GM21619 (cell line): ENCODE measurements around the gene NOX5.

Experiments used
- ATAC-seq: cut with Tn5 transposase; IDR thresholded peaks from one replicate; pipeline ENCODE4 v1.9.1; 2021; ENCODE audit not compliant: unreplicated experiment

NOX5 gene

DNA sequence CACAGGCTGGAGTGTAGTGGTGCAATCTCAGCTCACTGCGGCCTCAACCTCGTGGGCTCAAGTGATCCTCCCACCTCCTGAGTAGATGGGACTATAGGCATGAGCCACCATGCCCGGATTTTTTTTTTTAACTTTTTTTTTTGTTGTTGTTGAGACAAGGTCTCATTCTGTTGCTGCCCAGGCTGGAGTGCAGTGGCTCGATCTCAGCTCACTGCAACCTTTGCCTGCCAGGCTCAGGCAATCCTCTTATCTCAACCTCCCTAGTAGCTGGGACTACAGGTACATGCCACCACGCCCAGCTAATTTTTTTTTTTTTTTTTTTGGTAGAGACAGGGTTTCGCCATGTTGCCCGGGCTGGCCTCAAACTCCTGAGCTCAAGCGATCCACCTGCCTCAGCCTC is 64.1 kb downstream of the NOX5 start:
- ATAC-seq = no peak

DNA sequence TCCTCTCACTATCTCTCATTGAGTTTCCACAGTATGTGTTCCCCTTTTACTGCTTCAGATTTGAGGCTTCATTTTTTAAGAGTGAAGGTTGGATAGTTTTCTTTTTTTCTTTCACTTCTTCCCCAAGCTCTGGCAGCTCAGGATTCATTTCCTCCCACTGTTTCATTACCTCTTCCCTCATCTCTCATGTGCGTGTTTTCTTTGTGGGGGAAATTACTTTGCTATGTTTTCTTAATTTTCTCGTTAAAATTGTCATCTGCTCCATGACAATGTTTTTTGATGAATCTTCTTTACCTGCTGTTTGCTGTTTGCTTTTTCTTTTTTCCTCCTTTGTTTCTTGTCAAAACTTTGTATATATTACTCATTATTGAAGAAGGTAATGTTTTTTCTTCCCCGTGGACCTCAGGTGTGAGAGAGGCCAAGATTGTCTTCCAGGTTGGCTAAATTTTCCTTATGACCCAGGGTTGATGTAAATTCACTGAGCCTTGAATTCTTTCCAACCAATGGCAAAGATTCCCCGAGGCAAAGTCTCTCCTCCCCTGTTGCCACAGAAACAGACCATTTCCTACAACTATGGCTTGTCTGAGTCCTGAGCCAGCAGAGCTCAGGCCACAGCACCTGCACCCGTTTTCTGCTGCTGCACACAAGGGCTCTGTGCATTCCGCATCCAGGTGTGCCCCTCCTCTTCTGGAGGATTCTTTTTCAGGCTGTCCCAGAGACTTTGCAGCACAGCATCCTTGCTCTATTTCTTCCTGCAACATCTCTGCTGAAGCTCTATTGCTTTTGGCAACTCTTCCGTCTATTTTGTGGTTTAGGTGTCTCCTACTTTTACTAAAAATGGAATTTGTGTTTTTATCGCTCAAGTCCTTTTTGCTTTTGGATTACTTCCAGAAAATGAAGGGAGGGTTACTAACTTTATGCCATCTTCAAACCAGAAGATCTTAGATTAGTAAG is 66.1 kb downstream of the NOX5 start:
- no peak for ATAC-seq

- ATAC-seq = no peak
Observed at GRCh38 chr15:69081310-69082004, 67.0 kb downstream of the NOX5 start.

DNA sequence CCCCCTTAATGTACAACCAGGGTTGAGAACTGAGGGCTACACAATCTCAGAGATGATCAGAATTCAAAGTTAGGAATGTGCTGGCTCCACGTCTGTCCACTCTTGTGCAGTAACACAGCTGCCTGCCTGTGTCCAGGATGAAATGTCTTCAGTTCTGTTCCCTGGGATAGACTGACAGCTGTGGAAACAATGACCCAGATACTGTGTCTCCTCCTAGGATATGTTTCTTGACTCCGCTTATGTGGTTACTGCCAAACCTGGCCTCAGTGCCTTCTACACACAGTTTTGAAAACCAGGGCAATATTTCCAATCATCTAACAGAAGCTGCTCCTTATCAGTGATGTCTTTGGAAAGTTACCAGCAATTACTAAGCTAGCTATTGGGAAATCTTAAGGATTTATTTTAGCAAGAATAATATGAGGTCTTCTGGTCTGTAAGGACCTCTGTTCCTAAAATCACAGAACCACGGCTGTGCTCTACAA is 67.6 kb downstream of the NOX5 start:
- no peak for ATAC-seq

DNA sequence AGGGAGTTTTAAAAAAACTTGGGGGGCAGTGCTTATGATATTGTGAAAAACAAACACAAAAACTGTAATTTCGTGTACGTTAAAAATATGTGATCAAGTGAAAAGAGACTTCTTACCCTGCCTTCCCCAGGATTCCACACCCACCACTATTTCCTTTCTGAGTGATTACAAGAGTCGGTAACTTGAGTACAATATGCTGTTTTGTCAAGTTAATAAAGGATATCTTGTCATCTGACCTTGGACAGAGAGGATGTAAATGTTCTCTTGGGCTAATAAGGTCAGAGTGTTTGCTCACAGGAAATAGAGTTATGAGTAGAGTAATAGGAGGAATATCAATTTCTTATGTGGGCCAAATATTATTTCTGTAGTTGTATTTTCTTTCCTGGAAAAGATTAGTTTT is 68.1 kb downstream of the NOX5 start:
- no peak for ATAC-seq

DNA sequence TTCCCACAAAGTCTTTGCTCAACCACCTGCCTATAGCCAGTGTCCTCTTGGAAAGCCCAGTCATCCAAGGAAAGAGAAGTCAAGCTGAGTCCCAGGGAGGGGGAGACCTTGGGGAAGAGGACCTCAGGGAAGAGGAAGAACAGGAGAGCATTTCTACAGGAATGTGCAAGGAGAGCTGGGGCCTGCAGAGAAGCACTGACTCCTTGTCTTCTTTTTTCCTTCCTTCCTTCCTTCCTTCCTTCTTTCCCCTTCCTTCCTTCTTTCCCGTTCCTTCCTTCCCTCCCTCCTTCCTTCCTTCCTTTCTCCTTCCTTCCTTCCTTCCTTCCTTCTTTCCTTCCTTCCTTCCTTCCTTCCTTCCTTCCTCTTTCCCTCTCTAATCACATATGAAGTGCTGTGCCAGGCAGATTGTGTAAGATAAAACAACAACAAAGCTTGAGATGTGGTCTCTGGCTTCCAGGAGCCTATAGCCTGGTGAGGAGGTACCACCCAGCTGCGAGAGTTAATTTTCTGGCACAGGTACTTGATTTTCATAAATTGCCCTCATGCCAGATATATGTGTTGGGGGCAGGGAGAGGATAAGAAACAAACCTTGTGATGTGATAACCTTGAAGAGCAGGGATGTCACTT is 70.0 kb downstream of the NOX5 start:
- ATAC-seq = no peak

GRCh38 chr15:69085325-69086081 is 71.0 kb downstream of the NOX5 start:
- no peak for ATAC-seq

- ATAC-seq = no peak
Observed at GRCh38 chr15:69086427-69087204, 72.1 kb downstream of the NOX5 start.

GRCh38 chr15:69087366-69087976 is 73.0 kb downstream of the NOX5 start:
- ATAC-seq = no peak

GRCh38 chr15:69088300-69088965 is 73.9 kb downstream of the NOX5 start:
- no peak for ATAC-seq

GRCh38 chr15:69089258-69089657 is 74.8 kb downstream of the NOX5 start:
- ATAC-seq = no peak

GRCh38 chr15:69090197-69090948 is 75.9 kb downstream of the NOX5 start:
- no peak for ATAC-seq

DNA sequence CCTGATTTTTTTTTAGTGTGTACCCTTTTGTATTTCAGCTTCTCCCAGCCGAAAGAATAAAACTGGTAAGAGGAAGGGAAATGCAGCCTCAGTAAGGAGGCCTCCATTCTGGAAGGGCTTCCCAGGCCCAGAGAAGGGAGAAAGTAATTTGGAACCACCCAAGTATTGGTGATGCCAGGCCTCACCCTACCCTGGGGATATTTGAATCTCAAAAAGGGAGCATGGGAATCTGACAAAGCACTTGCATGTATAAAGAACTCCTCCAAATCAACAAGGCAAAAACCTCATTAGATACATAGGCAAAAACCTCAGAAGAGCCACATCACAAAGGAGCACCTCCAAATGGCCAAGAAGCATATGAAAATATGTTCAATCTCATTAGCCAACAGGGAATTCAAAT is 77.2 kb downstream of the NOX5 start:
- no peak for ATAC-seq

DNA sequence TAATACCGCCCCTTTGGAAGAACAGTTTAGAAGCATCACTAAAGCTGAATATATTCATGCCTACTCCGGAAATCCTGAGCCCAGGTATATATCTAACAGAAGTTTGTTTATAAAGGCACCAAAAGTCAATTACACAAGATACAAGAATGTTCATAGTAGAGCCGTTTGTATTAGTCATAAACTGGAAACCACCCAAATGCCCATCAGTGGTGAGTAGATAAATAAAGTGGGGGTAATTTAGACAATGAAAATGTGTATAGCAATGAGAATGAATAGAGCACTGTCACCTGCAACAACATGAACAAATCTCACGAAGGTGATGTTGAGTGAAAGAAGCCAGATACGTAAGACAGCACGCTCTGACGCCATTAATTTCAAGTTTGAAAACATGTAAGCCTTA is 77.7 kb downstream of the NOX5 start:
- no peak for ATAC-seq

DNA sequence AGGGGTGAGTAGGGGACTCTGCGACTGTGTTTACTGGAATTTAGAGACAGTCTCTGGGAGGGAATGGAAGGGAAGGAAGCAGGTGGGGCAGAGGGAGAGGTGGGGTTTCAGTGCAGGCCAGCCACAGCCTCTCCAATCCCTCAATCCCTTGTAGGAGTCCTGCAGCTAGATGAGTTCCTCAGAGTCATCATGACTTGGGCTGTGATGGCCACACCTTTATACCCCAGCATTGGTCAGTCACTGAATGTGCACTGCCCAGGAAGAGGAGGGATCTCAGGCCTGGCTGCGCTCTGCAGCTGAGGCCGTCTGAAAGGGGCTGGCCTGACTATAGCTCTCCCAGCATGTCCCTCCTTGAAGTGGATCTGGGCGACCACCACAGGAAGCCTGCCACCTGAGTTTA is 78.6 kb downstream of the NOX5 start:
- no peak for ATAC-seq

DNA sequence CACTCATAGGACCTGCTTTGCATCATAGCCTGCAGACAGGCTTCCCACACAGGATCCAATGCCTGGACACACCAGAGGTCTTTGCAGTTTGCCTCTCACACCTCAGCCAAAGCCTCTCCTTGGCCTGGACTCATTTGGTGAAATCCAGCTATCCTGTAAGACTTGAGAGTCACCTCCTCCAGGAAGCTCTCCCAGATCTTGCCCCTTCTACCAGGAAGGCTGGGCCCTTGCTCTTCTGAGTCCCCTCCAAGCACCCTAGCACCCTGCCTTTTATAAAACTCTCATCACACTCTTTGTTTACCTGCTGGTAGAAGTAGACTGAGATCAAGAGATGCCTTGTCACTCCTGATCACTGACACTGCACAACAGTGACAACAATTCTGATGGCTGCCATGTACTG is 79.1 kb downstream of the NOX5 start:
- ATAC-seq = no peak

DNA sequence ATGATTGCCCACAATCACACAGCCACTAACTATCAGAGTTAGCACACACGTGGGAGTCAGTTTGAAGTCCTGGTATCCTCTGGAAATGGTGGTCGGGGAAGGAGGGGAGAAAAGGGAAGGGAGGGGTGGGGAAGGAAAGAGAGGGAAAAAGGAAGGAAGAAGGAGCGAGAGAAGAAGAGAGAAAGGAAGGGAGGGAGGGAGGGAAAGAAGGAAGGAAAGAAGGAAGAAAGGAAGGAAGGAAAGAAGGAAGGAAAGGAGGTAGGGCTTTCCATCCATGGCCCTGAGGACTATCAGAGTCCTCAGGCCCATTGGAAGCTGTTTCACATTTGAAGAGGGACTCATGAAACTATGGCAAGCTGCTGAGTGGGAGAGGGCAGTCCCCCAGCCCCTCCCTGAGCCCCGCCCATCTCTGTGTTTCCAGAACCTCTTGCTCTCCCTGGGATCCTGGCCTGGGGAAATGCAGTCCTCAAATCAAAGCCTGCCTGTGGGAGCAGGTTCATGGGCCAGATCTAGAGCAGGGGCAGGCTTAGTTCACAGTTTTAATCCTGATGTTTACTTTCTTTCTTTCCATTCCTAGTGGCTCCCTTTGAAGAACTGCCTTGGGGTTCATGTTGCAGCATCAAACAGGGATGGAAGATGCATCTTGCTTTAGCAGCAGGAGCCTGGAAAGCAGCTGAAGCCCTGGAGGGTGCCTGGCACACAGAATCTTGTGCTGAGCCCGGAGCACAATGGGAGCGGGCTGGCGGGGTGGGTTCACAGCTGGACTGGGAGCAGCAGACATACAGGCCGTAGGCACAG is 79.8 kb downstream of the NOX5 start:
- ATAC-seq = no peak

- no peak for ATAC-seq
Observed at GRCh38 chr15:69095274-69095673, 80.8 kb downstream of the NOX5 start.
